Activated T-helper 1 cell treated with anti-CD3 and anti-CD28 coated beads, Interleukin-12 subunit alpha, Interleukin-12 subunit beta, Interleukin-2, Interleukin-4 antibody, amounts not matched to agents 30 ng/mL and 10 ng/mL and 1 ng/mL, durations not matched to agents 14 hours and 24 hours and 36 hours (primary cell): ENCODE data around the gene SYT1. TPM values are rescaled to one million over a fixed set of nuclear protein-coding genes. Genes with fewer than 3 reads are reported as not detected.
"Not testable (repeated sequence)": the region's sequence is repeated elsewhere in the genome, so short reads cannot be mapped to it uniquely, and the experiment has no call there.

Experiments used
- DNase-seq: peaks from one replicate; pipeline ENCODE4 v3.0.0; 2021; ENCODE audit warnings: low spot score
- H3K27ac Mint-ChIP-seq: one replicate; pipeline ENCODE4 v1.8.0; 2021; ENCODE audit warnings: mild to moderate bottlenecking, mixed read lengths
- H3K27me3 Mint-ChIP-seq: one replicate; pipeline ENCODE4 v1.8.0; 2022; ENCODE audit warnings: mild to moderate bottlenecking, moderate library complexity, mixed read lengths; ENCODE audit not compliant: insufficient read depth
- H3K36me3 Mint-ChIP-seq: one replicate; pipeline ENCODE4 v1.8.0; 2021; ENCODE audit warnings: low read depth, mixed read lengths
- H3K4me1 Mint-ChIP-seq: one replicate; pipeline ENCODE4 v1.8.0; 2021; ENCODE audit warnings: low read depth, mixed read lengths
- H3K4me3 Mint-ChIP-seq: one replicate; pipeline ENCODE4 v1.8.0; 2021; ENCODE audit warnings: mild to moderate bottlenecking, moderate library complexity, mixed read lengths
- H3K9me3 Mint-ChIP-seq: one replicate; pipeline ENCODE4 v1.8.0; 2021; ENCODE audit warnings: mixed read lengths
- intact Hi-C: fragments of 100-400 bp; cut with micrococcal nuclease; formaldehyde crosslinking; loops from one replicate; pipeline ENCODE4 v1.15.1; 2024
- total RNA-seq: library from RNA; stranded (reverse); gene quantifications from 2 replicates; pipeline ENCODE4 v1.2.3, GENCODE V29; 2022

Gene SYT1
- total RNA-seq, 1 donor from 2014 or later: not detected

GRCh38 chr12:79016181-79016580 lies 151.6 kb downstream of the SYT1 start:
- Mint-ChIP-seq H3K4me1 (no peaks in the 10 kb centered on the region), H3K4me3 (no peak overlapping the region), H3K36me3 (no peaks in the 10 kb centered on the region), H3K27me3 (no peaks in the 10 kb centered on the region), H3K9me3 (peaks cover 8% of the 10 kb centered on the region), H3K27ac (no peak overlapping the region)
- intact Hi-C loops: no loop called here
- DNase-seq: no peak

- H3K27ac Mint-ChIP-seq: no peak overlapping the region
- intact Hi-C loops: no loop called here
Observed at GRCh38 chr12:79019672-79020071, 155.1 kb downstream of the SYT1 start.

GRCh38 chr12:79020106-79020505 lies 155.5 kb downstream of the SYT1 start:
- intact Hi-C loops: no loop called here
- H3K4me3 Mint-ChIP-seq: no peak overlapping the region
- DNase-seq: no peak
- H3K27ac Mint-ChIP-seq: no peak overlapping the region
- H3K4me1 Mint-ChIP-seq: no peaks in the 10 kb centered on the region
- H3K27me3 Mint-ChIP-seq: no peaks in the 10 kb centered on the region
- no peaks in the 10 kb centered on the region for H3K36me3 Mint-ChIP-seq
- H3K9me3 Mint-ChIP-seq: peaks cover 4% of the 10 kb centered on the region

More at GRCh38 chr12:79019672-79020071, 155.1 kb downstream of the SYT1 start:
- DNase-seq: no peak
- H3K4me1 Mint-ChIP-seq: no peaks in the 10 kb centered on the region
- no peak overlapping the region for H3K4me3 Mint-ChIP-seq
- H3K27me3 Mint-ChIP-seq: no peaks in the 10 kb centered on the region
- no peaks in the 10 kb centered on the region for H3K36me3 Mint-ChIP-seq
- H3K9me3 Mint-ChIP-seq: peaks cover 4% of the 10 kb centered on the region

- Mint-ChIP-seq H3K9me3 (peaks cover 4% of the 10 kb centered on the region), H3K4me3 (no peak overlapping the region), H3K27me3 (no peaks in the 10 kb centered on the region), H3K4me1 (no peaks in the 10 kb centered on the region), H3K36me3 (no peaks in the 10 kb centered on the region), H3K27ac (no peak overlapping the region)
- no peak for DNase-seq
- intact Hi-C loops: no loop called here
Observed at GRCh38 chr12:79021021-79021420, 156.4 kb downstream of the SYT1 start.

DNA sequence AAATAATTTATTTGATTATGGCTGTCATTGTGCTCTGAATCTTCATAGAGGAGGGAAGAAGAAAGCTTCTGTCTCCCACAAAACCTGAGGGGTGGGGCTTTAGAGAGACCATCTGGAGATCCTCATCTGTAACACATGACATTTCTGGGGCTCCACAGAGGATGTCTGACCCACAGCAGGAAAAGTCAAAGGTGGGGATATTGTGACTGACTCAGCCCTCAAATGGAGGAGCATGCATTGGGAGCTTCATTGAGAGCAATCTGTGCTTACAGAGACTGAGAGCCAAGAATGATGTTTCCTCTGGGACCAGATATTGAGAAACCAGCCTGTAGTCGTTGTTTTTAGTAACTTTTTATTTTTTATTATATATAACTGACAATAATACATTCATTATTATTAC lies 158.7 kb downstream of the SYT1 start:
- no peaks in the 10 kb centered on the region for H3K4me1 Mint-ChIP-seq
- DNase-seq: no peak
- H3K27me3 Mint-ChIP-seq: no peaks in the 10 kb centered on the region
- H3K9me3 Mint-ChIP-seq: no peaks in the 10 kb centered on the region
- no peaks in the 10 kb centered on the region for H3K36me3 Mint-ChIP-seq
- H3K4me3 Mint-ChIP-seq: no peak overlapping the region
- no peak overlapping the region for H3K27ac Mint-ChIP-seq
- intact Hi-C loops: no loop called here

DNA sequence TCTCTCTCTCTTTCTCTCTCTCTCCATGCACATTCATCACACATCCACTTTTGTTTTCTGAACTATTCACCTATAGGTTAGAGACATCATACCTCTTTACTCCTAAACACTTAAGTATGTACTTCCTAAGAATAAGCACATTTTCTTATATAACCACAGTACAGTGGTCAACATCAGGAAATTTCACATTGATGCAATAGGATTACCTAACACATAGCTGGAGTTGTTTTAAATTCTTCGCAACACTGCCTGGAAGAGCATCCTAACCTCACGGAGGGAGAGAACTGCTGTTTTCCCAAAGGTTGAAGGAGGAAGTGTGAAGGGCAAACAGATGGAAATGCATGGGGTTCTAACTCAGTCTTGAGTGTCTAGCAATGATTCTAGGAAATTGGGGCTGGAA lies 159.2 kb downstream of the SYT1 start:
- Mint-ChIP-seq H3K9me3 (no peaks in the 10 kb centered on the region), H3K4me3 (no peak overlapping the region), H3K27ac (no peak overlapping the region), H3K36me3 (no peaks in the 10 kb centered on the region), H3K4me1 (no peaks in the 10 kb centered on the region), H3K27me3 (no peaks in the 10 kb centered on the region)
- no peak for DNase-seq
- intact Hi-C loops: no loop called here

GRCh38 chr12:79033788-79034187 lies 169.2 kb downstream of the SYT1 start:
- DNase-seq: no peak
- Mint-ChIP-seq H3K9me3 (peaks cover 5% of the 10 kb centered on the region), H3K27me3 (no peaks in the 10 kb centered on the region), H3K27ac (no peak overlapping the region), H3K4me3 (no peak overlapping the region), H3K4me1 (no peaks in the 10 kb centered on the region), H3K36me3 (no peaks in the 10 kb centered on the region)
- intact Hi-C loops: no loop called here

DNA sequence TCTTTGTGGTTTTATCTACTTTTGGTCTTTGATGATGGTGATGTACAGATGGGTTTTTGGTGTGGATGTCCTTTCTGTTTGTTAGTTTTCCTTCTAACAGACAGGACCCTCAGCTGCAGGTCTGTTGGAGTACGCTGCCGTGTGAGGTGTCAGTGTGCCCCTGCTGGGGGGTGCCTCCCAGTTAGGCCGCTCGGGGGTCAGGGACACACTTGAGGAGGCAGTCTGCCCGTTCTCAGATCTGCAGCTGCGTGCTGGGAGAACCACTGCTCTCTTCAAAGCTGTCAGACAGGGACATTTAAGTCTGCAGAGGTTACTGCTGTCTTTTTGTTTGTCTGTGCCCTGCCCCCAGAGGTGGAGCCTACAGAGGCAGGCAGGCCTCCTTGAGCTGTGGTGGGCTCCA lies 180.2 kb downstream of the SYT1 start:
- H3K9me3 Mint-ChIP-seq, DNase-seq, intact Hi-C loops, H3K27me3 Mint-ChIP-seq, H3K4me1 Mint-ChIP-seq, H3K36me3 Mint-ChIP-seq, H3K4me3 Mint-ChIP-seq, H3K27ac Mint-ChIP-seq: not testable (repeated sequence)

GRCh38 chr12:79045149-79045703 lies 180.7 kb downstream of the SYT1 start:
- H3K27me3 Mint-ChIP-seq, H3K36me3 Mint-ChIP-seq, H3K4me3 Mint-ChIP-seq, intact Hi-C loops, H3K9me3 Mint-ChIP-seq, H3K27ac Mint-ChIP-seq, DNase-seq, H3K4me1 Mint-ChIP-seq: not testable (repeated sequence)

DNA sequence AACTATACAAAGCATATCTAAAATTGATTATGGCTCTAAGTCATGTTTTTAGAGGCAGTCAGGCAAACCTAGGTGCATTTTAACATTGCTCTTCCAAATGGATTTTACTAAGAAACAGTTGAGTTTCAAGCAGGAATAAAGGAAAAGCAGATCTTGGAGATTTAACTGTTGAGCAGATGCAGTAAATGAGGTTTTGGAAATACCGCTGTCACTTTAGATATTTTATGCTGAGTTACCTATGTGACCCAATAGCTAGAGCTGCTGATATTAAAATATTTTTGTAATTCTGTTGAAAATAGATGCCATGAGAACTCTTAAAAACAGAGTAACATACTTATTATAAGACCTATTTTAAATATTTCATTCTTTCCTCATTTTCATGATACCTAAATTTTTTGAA lies 181.4 kb downstream of the SYT1 start:
- intact Hi-C loops: no loop called here
- no peaks in the 10 kb centered on the region for H3K36me3 Mint-ChIP-seq
- H3K27ac Mint-ChIP-seq: no peak overlapping the region
- H3K27me3 Mint-ChIP-seq: no peaks in the 10 kb centered on the region
- no peaks in the 10 kb centered on the region for H3K4me1 Mint-ChIP-seq
- no peak overlapping the region for H3K4me3 Mint-ChIP-seq
- no peaks in the 10 kb centered on the region for H3K9me3 Mint-ChIP-seq
- no peak for DNase-seq

- Mint-ChIP-seq H3K27ac (no peak overlapping the region), H3K4me3 (no peak overlapping the region), H3K27me3 (no peaks in the 10 kb centered on the region), H3K4me1 (no peaks in the 10 kb centered on the region), H3K9me3 (no peaks in the 10 kb centered on the region), H3K36me3 (no peaks in the 10 kb centered on the region)
- DNase-seq: no peak
- intact Hi-C loops: no loop called here
Observed at GRCh38 chr12:79048962-79049361, 184.4 kb downstream of the SYT1 start.

DNA sequence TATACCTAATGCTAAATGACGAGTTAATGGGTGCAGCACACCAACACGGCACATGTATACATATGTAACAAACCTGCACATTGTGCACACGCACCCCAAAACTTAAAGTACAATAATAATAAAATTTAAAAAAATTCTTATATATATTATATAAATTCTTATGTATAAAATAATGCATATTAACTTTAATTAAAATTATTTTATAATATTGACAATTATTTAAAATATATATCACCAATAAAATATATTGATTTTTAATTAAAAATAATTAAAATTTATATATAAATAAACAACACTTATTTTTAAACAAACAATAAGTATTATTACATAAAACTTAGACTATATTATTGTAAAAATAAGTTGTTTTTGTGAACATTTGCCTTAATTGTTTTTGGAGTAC lies 188.8 kb downstream of the SYT1 start:
- H3K36me3 Mint-ChIP-seq: no peaks in the 10 kb centered on the region
- DNase-seq: no peak
- intact Hi-C loops: no loop called here
- no peak overlapping the region for H3K27ac Mint-ChIP-seq
- H3K9me3 Mint-ChIP-seq: no peaks in the 10 kb centered on the region
- H3K4me3 Mint-ChIP-seq: no peak overlapping the region
- no peaks in the 10 kb centered on the region for H3K4me1 Mint-ChIP-seq
- no peaks in the 10 kb centered on the region for H3K27me3 Mint-ChIP-seq

DNA sequence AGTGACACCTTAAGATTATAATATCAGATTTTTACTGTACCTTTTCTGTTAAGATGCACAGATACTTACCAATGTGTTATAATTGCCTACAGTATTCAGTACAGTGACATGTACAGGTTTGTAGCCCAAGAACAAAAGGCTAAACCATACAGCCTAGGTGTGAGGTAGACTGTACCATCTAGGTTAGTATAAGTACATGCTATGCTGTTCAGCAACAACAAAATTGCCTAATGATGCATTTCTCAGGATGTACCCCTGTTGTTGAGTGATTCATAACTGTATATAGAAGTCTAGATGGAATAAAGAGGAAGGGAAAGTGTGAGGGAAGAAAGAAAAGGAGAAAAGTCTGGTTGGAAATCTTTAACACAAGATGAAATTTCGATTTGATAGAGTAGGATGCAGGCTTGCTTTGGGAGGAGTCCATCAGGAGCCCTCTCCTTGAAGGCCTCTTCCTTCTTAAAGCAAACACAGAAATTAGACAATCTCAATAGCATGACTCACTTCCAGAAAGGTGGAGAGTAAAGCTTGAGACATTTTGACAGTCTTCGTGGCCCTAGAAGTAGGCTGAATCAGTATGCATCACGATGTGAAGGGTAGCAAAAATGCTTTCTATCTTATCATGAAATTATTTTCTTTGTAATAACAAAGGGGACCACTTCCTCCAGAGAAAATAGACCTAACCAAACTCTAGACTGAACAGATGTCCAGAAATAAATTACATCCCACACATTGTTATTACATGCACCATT lies 191.5 kb downstream of the SYT1 start:
- DNase-seq: no peak
- Mint-ChIP-seq H3K27me3 (no peaks in the 10 kb centered on the region), H3K27ac (no peak overlapping the region), H3K9me3 (no peaks in the 10 kb centered on the region), H3K36me3 (no peaks in the 10 kb centered on the region), H3K4me3 (no peak overlapping the region), H3K4me1 (no peaks in the 10 kb centered on the region)
- intact Hi-C loops: no loop called here

DNA sequence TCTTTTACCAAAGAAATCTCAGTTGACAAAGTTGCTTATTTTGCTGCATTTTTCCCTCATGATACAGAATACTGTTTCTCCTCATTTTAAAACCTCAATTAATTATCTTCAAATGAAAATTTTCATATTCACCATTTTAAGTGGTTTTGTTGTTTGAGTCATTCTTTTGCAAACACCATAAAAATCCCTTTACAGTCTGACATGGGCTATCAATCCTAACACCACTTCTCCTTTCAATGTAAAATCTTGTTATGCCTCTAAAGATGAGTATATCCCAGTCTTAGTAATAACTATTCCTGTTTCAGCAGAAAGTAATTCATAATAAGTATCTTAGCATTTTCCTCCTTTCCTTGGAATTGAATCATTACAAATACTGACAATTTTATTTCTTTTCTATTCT lies 192.2 kb downstream of the SYT1 start:
- Mint-ChIP-seq H3K27ac (no peak overlapping the region), H3K4me1 (no peaks in the 10 kb centered on the region), H3K4me3 (no peak overlapping the region), H3K9me3 (no peaks in the 10 kb centered on the region), H3K36me3 (no peaks in the 10 kb centered on the region), H3K27me3 (no peaks in the 10 kb centered on the region)
- DNase-seq: no peak
- intact Hi-C loops: no loop called here
